DND-41 (cell line): ENCODE measurements around the gene TBXA2R.

Experiments
- ATAC-seq: fragments of 200-7000 bp; cut with Tn5 transposase; 3 replicates; pipeline ENCODE4 v1.9.1; 2021; ENCODE audit warnings: low read depth; ENCODE audit not compliant: insufficient read depth
- DNase-seq: peaks from one replicate; pipeline ENCODE4 v3.0.0-alpha.2; 2020
- H2AFZ ChIP-seq: 2 replicates; pipeline ENCODE4 v1.6.0; 2012; ENCODE audit warnings: low read depth, low read length
- H3K27ac ChIP-seq: 2 replicates; pipeline ENCODE4 v1.5.1; 2012; ENCODE audit warnings: low read length, inconsistent platforms
- H3K27me3 ChIP-seq: fragments of 200-600 bp; sonication (generic); 2 replicates; pipeline ENCODE4 v1.6.0; 2012; ENCODE audit warnings: low read length, mild to moderate bottlenecking, inconsistent platforms; ENCODE audit not compliant: insufficient read depth, poor library complexity
- H3K36me3 ChIP-seq: 2 replicates; pipeline ENCODE4 v1.5.1; 2012; ENCODE audit warnings: low read length, inconsistent platforms; ENCODE audit not compliant: insufficient read depth
- H3K4me1 ChIP-seq: 2 replicates; pipeline ENCODE4 v1.5.1; 2012; ENCODE audit warnings: mild to moderate bottlenecking, low read length; ENCODE audit not compliant: insufficient read depth
- H3K4me2 ChIP-seq: 2 replicates; pipeline ENCODE4 v1.6.0; 2012; ENCODE audit warnings: mild to moderate bottlenecking, moderate library complexity, low read length, inconsistent platforms; ENCODE audit not compliant: insufficient read depth
- H3K4me3 ChIP-seq, 2 experiments: fragments of 200-600 bp in 1 of 2; shearing (Covaris generic) in 1 of 2; 2 replicates each; pipeline ENCODE4 v1.5.1; 2012 to 2016; ENCODE audit warnings: inconsistent platforms in 2 of 2, low read length in 2 of 2, mild to moderate bottlenecking in 2 of 2, low read depth in 1 of 2, moderate library complexity in 1 of 2
- H3K79me2 ChIP-seq: 2 replicates; pipeline ENCODE4 v1.6.0; 2012; ENCODE audit warnings: low read length, inconsistent platforms; ENCODE audit not compliant: insufficient read depth
- H3K9ac ChIP-seq: 2 replicates; pipeline ENCODE4 v1.6.0; 2012; ENCODE audit warnings: low read depth, mild to moderate bottlenecking, inconsistent platforms, low read length, moderate library complexity
- H3K9me3 ChIP-seq: 2 replicates; pipeline ENCODE4 v1.5.1; 2012; ENCODE audit warnings: low read length, moderate library complexity, mild to moderate bottlenecking, inconsistent platforms; ENCODE audit not compliant: insufficient read depth, severe bottlenecking
- H4K20me1 ChIP-seq: 2 replicates; pipeline ENCODE4 v1.6.0; 2012; ENCODE audit warnings: low read length; ENCODE audit not compliant: insufficient read depth
- EZH2 ChIP-seq: IDR thresholded peaks from 3 replicates; pipeline ENCODE4 v1.6.1; 2012; ENCODE audit warnings: borderline replicate concordance, low read depth, mild to moderate bottlenecking, moderate library complexity, low read length, inconsistent platforms; ENCODE audit not compliant: severe bottlenecking
- TF ChIP-seq, protein P1 (sequence below): IDR thresholded peaks from 2 replicates; pipeline ENCODE4 v1.5.1; 2012; ENCODE audit warnings: borderline replicate concordance, low read length, moderate library complexity, mild to moderate bottlenecking; ENCODE audit not compliant: poor library complexity, severe bottlenecking; ENCODE audit errors: extremely low read depth

The TBXA2R gene

DNA sequence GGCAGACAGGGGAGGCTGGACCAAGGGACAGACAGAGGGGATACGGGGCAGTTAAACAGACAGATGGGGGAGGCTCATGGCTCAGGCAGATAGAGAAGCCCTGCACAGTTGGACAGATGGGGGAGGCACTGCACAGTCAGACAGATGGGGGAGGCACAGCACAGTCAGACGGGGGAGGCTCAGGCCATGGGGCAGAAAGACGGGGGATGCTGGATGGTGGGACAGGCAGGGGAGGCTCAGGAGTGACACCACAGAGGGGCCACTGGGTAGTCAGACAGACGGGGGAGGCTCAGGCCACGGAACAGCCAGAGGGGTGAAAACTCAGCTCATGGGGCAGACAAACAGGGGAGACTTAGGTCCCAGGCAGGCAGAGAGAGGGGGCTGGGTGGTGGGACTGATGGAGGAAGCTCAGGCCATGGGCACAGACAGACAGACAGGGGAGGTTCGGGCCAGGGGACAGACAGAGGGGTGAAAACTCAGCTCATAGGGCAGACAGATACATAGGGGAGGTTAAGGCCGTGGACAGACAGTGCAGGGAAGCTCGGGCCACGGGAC lies 50.2 kb downstream of the TBXA2R start:
- DNase-seq (no peak), ATAC-seq (no peak)
- Histone ChIP-seq H4K20me1 (peaks cover 19% of the 10 kb centered on the region), H3K36me3 (no peaks in the 10 kb centered on the region; the same call in 1 of the 2 replicates), H3K9me3 (no peaks in the 10 kb centered on the region), H3K79me2 (peaks cover 39% of the 10 kb centered on the region), H2AFZ (peak overlapping the region; percentile 53; the same call in 1 of the 2 replicates), H3K4me3 (peak overlapping the region; percentile 59 to 77; a peak in 3 of 4 replicates), H3K27ac (peak overlapping the region; percentile 79), H3K4me1 (peaks cover 50% of the 10 kb centered on the region), H3K9ac (peak overlapping the region; percentile 74), H3K4me2 (peak overlapping the region; percentile 95), H3K27me3 (no peaks in the 10 kb centered on the region)
- TF ChIP-seq, protein P1, sequence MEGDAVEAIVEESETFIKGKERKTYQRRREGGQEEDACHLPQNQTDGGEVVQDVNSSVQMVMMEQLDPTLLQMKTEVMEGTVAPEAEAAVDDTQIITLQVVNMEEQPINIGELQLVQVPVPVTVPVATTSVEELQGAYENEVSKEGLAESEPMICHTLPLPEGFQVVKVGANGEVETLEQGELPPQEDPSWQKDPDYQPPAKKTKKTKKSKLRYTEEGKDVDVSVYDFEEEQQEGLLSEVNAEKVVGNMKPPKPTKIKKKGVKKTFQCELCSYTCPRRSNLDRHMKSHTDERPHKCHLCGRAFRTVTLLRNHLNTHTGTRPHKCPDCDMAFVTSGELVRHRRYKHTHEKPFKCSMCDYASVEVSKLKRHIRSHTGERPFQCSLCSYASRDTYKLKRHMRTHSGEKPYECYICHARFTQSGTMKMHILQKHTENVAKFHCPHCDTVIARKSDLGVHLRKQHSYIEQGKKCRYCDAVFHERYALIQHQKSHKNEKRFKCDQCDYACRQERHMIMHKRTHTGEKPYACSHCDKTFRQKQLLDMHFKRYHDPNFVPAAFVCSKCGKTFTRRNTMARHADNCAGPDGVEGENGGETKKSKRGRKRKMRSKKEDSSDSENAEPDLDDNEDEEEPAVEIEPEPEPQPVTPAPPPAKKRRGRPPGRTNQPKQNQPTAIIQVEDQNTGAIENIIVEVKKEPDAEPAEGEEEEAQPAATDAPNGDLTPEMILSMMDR = no peak
- TF ChIP-seq EZH2 = no peak

DNA sequence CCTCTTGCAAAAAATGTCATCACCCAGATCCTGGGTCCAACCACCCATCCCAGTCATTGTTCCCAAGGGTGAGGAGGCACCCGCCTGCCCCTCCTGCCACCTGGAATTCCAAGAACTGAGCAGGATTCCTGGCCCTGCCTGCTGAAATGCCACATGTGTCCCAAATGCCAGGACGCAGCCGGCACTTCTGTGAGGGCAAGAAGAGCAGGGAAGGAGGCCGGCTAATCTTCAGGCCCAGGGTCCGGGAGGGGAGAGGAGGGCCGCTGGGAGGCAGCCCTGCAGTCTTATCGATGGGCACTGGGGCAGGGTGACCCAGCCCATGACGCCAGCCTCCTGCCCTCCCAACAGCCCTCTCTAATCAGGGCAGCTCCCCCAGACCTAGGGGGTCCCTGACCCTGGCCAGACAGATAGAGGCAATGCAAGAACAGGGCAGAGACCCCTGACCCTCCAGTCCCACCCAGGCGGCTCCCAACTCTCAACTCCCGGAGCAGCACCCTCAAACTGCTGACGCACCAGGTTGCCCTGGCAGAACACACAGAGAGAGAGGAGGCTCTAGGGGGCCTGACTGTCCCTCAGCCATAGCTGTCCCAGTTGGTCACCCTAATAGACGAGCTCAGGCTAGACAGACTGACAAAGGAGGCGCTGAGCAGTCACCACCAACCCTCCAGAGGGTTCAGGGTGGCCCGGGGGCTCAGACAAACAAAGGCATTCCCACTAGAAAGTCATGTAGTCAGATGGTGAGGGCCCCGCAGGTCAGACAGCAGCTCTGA lies 50.8 kb downstream of the TBXA2R start:
- Histone ChIP-seq H2AFZ (no peak overlapping the region), H3K27ac (peak overlapping the region; percentile 79), H3K9me3 (no peaks in the 10 kb centered on the region), H3K4me3 (peak overlapping the region; percentile 59 to 77; a peak in 3 of 4 replicates), H3K27me3 (no peaks in the 10 kb centered on the region), H3K4me2 (peak overlapping the region; percentile 95), H4K20me1 (peaks cover 19% of the 10 kb centered on the region), H3K9ac (peak overlapping the region; percentile 74), H3K36me3 (peaks cover 3% of the 10 kb centered on the region; the same call in 1 of the 2 replicates), H3K79me2 (peaks cover 41% of the 10 kb centered on the region), H3K4me1 (peaks cover 50% of the 10 kb centered on the region)
- no peak for DNase-seq
- no peak for ATAC-seq
- no peak for TF ChIP-seq EZH2
- TF ChIP-seq, protein P1 = no peak

DNA sequence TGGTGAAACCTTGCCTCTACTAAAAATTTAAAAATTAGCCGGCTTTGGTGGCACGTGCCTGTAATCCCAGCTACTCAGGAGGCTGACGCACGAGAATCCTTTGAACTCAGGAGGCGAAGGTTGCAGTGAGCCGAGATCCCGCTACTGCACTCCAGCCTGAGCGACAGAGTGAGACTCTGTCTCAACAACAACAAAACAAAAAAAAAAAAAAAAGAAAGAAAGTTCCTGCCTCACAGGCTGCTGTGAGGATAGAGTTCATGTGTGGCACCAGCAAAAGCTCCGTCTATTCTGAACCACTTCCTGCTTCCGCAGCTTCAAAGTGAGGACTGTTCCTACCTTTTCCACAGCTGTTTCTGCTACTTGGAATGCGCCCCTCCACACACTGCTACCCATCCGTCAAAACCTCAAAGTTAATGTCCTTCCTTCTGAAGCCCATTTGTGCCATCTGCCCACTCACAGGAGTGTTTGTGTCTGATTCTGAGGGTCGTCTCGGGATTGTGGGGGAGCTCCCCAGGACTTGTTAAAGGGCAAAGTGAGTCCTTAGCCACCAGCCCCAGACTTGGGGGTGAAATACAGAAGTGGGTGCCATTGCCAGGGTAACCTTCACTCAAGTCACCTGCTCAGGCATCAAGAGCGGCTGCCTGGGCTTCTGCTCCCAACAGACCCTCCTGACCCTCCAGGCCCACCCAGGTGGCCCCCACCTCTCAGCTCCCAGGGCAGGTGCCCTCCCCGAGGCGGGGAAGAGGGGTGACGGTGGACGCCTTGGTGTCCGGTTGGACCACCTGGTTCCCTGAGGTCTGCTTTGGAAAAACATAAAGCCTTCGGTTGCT lies 52.2 kb downstream of the TBXA2R start:
- peaks cover 19% of the 10 kb centered on the region for H4K20me1 ChIP-seq
- DNase-seq = peak; percentile 84
- H3K4me3 ChIP-seq = peak overlapping the region in 1 of 2 experiments; percentile 44; a peak in 2 of 4 replicates
- ATAC-seq = peak; percentile 70
- peaks cover 50% of the 10 kb centered on the region for H3K4me1 ChIP-seq
- H2AFZ ChIP-seq = peak overlapping the region; percentile 45
- TF ChIP-seq, protein P1 = no peak
- no peak for TF ChIP-seq EZH2
- H3K27me3 ChIP-seq = no peaks in the 10 kb centered on the region
- H3K79me2 ChIP-seq = peaks cover 41% of the 10 kb centered on the region
- peaks cover 9% of the 10 kb centered on the region; the same call in 1 of the 2 replicates for H3K36me3 ChIP-seq
- peak overlapping the region; percentile 74 for H3K9ac ChIP-seq
- H3K27ac ChIP-seq = peak overlapping the region; percentile 79
- H3K4me2 ChIP-seq = peak overlapping the region; percentile 95
- no peaks in the 10 kb centered on the region for H3K9me3 ChIP-seq
